Thymus (tissue), 11 donors: ENCODE results near the gene B9D1. TPM values are rescaled to one million over a fixed set of nuclear protein-coding genes. Genes with fewer than 3 reads are reported as not detected.

Experiments used
- DNase-seq, 9 donors: peaks; one replicate each; pipeline ENCODE4 v3.0.0-alpha.2; 2013; ENCODE audit warnings: low spot score in 9 of 9, low read depth in 6 of 9, missing footprints in 1 of 9
- H3K27ac ChIP-seq, 2 donors: one replicate each; pipeline ENCODE4 v1.5.1; 2013; ENCODE audit warnings: control low read depth in 1 of 2, low read depth in 1 of 2, low read length in 1 of 2, mild to moderate bottlenecking in 1 of 2, moderate library complexity in 1 of 2
- H3K27me3 ChIP-seq, 2 donors: one replicate each; pipeline ENCODE4 v1.5.1; 2013; ENCODE audit warnings: low read length in 1 of 2; ENCODE audit not compliant: control insufficient read depth in 2 of 2, insufficient read depth in 1 of 2
- H3K36me3 ChIP-seq, 2 donors: one replicate each; pipeline ENCODE4 v1.5.1; 2013; ENCODE audit warnings: low read length in 1 of 2, mild to moderate bottlenecking in 1 of 2, moderate library complexity in 1 of 2; ENCODE audit not compliant: control insufficient read depth in 2 of 2, insufficient read depth in 2 of 2
- H3K4me1 ChIP-seq, 2 donors: one replicate each; pipeline ENCODE4 v1.5.1; 2013; ENCODE audit warnings: low read length in 2 of 2; ENCODE audit not compliant: control insufficient read depth in 2 of 2, insufficient read depth in 2 of 2
- H3K4me3 ChIP-seq, 2 donors: one replicate each; pipeline ENCODE4 v1.5.1; 2013; ENCODE audit warnings: low read length in 2 of 2, control low read depth in 1 of 2, mild to moderate bottlenecking in 1 of 2
- H3K9me3 ChIP-seq, 2 donors: one replicate each; pipeline ENCODE4 v1.5.1; 2013; ENCODE audit warnings: low read length in 1 of 2, mild to moderate bottlenecking in 1 of 2; ENCODE audit not compliant: control insufficient read depth in 2 of 2, insufficient read depth in 1 of 2
- WGBS: extraction: QIAGEN DNeasy Blood & Tissue Kit; methylation state at CpG from one replicate; pipeline ENCODE4 v1.1.7; 2013; 5-methylcytosine and 5-hydroxymethylcytosine counted together
- polyA plus RNA-seq: library from polyadenylated mRNA; stranded (reverse); fragments of 200-250 nt; gene quantifications from one replicate; pipeline ENCODE4 v1.2.3, GENCODE V29; 2013
- total RNA-seq: library from RNA; stranded (reverse); fragments of 120-200 nt; gene quantifications from one replicate; pipeline ENCODE4 v1.2.4, GENCODE V29; 2013
- donor health status: healthy.

B9D1 gene
- total and polyA plus RNA-seq, 2 donors, result 5.4 to 6.4 TPM

GRCh38 chr17:19339341-19339815 is 23.1 kb downstream of the B9D1 start:
- Histone ChIP-seq H3K4me1 (no peaks in the 10 kb centered on the region), H3K9me3 (no peaks in the 10 kb centered on the region), H3K36me3 (no peaks in the 10 kb centered on the region), H3K4me3 (no peak overlapping the region), H3K27me3 (peaks cover 3 to 47% of the 10 kb centered on the region in 2 donors), H3K27ac (no peak overlapping the region)
- 86% methylated on average over 2 of the region's 2 CpGs for WGBS
- no peak for DNase-seq

GRCh38 chr17:19338031-19338990 is 24.2 kb downstream of the B9D1 start:
- Histone ChIP-seq H3K4me1 (no peaks in the 10 kb centered on the region), H3K9me3 (no peaks in the 10 kb centered on the region), H3K36me3 (no peaks in the 10 kb centered on the region), H3K4me3 (no peak overlapping the region), H3K27ac (no peak overlapping the region), H3K27me3 (peaks cover 3 to 53% of the 10 kb centered on the region in 2 donors)
- peak in 8 of 9 donors; percentile 18 to 65 (median 33) for DNase-seq
- 60% methylated on average over 7 of the region's 7 CpGs for WGBS

- Histone ChIP-seq H3K27me3 (peaks cover 3 to 53% of the 10 kb centered on the region in 2 donors), H3K4me1 (no peaks in the 10 kb centered on the region), H3K36me3 (no peaks in the 10 kb centered on the region), H3K27ac (no peak overlapping the region), H3K4me3 (no peak overlapping the region), H3K9me3 (no peaks in the 10 kb centered on the region)
- WGBS, result 74% methylated on average over 2 of the region's 2 CpGs
- no peak for DNase-seq
These were observed 24.9 kb downstream of the B9D1 start for GRCh38 chr17:19337712-19338023.

GRCh38 chr17:19336938-19337711 is 25.4 kb downstream of the B9D1 start:
- Histone ChIP-seq H3K9me3 (no peaks in the 10 kb centered on the region), H3K36me3 (no peaks in the 10 kb centered on the region), H3K4me3 (no peak overlapping the region), H3K27ac (no peak overlapping the region), H3K27me3 (peaks cover 3 to 57% of the 10 kb centered on the region in 2 donors), H3K4me1 (no peaks in the 10 kb centered on the region)
- 91% methylated on average over 21 of the region's 21 CpGs for WGBS
- DNase-seq, result peak in 1 of 9 donors; percentile 22

GRCh38 chr17:19335951-19336631 is 26.4 kb downstream of the B9D1 start:
- H3K27ac ChIP-seq, result no peak overlapping the region
- H3K9me3 ChIP-seq, result no peaks in the 10 kb centered on the region
- DNase-seq, result no peak

GRCh38 chr17:19334331-19334730 is 28.2 kb downstream of the B9D1 start:
- no peaks in the 10 kb centered on the region for H3K36me3 ChIP-seq
- WGBS, result 89% methylated on average over 6 of the region's 6 CpGs
- no peak overlapping the region for H3K27ac ChIP-seq
- DNase-seq, result no peak
- H3K9me3 ChIP-seq, result no peaks in the 10 kb centered on the region
- no peaks in the 10 kb centered on the region for H3K4me1 ChIP-seq
- peaks cover 3 to 60% of the 10 kb centered on the region in 2 donors for H3K27me3 ChIP-seq
- H3K4me3 ChIP-seq, result no peak overlapping the region

More at GRCh38 chr17:19335951-19336631, 26.4 kb downstream of the B9D1 start:
- H3K4me1 ChIP-seq, result no peaks in the 10 kb centered on the region
- no peaks in the 10 kb centered on the region for H3K36me3 ChIP-seq
- peaks cover 3 to 57% of the 10 kb centered on the region in 2 donors for H3K27me3 ChIP-seq
- no peak overlapping the region for H3K4me3 ChIP-seq
- 94% methylated on average over 18 of the region's 18 CpGs for WGBS

- H3K36me3 ChIP-seq, result no peaks in the 10 kb centered on the region
- H3K4me3 ChIP-seq, result no peak overlapping the region
- no peaks in the 10 kb centered on the region for H3K9me3 ChIP-seq
- 98% methylated on average over 12 of the region's 12 CpGs for WGBS
- H3K27me3 ChIP-seq, result peaks cover 3 to 64% of the 10 kb centered on the region in 2 donors
- no peak overlapping the region for H3K27ac ChIP-seq
- H3K4me1 ChIP-seq, result no peaks in the 10 kb centered on the region
- no peak for DNase-seq
These were observed 28.7 kb downstream of the B9D1 start for GRCh38 chr17:19333736-19334290.

GRCh38 chr17:19333132-19333440 is 29.4 kb downstream of the B9D1 start:
- 98% methylated on average over 1 of the region's 1 CpG for WGBS
- H3K9me3 ChIP-seq, result no peaks in the 10 kb centered on the region
- no peak overlapping the region for H3K4me3 ChIP-seq
- no peak for DNase-seq
- no peaks in the 10 kb centered on the region for H3K4me1 ChIP-seq
- H3K27me3 ChIP-seq, result peaks cover 3 to 62% of the 10 kb centered on the region in 2 donors
- H3K27ac ChIP-seq, result no peak overlapping the region
- H3K36me3 ChIP-seq, result no peaks in the 10 kb centered on the region
